ENCODE data around the gene PDE3A. TPM values are rescaled to one million over a fixed set of nuclear protein-coding genes. Genes with fewer than 3 reads are reported as not detected.

Gene PDE3A
- total RNA-seq, 1 donor from 2014 or later: 5.5 TPM

DNA sequence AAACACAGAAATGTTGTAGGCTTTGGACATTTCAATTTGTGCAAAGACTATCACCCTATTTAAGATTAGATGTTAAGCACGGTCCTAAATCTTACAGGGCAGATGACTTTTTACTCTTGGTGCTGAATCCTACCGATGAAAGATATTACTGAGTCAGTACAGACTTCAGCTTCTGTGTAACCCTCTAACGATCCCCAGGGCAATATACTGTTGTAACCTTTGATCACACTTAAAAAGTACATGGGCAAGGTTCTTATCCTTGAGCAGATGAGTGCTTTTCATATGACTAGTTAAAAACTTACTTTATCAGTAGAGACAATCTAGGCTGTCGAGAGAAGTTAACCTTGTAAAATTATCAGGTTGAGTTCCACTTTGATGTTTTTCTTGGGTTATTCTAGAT, 22.5 kb downstream of the PDE3A start:
- DNase-seq (no peak), ATAC-seq (no peak)
- no peaks in the 10 kb centered on the region for H3K4me1 ChIP-seq
- TF ChIP-seq CTCF (IDR thresholded peaks at IDR 0.05): no peak
- H3K9me3 ChIP-seq: no peaks in the 10 kb centered on the region
- intact Hi-C loops (cut with DNase I): no loop called here
- no peak overlapping the region for H3K27ac ChIP-seq
- H3K4me3 ChIP-seq: no peak overlapping the region
- H3K36me3 ChIP-seq: no peaks in the 10 kb centered on the region
- H3K27me3 ChIP-seq (ENCODE audit: low read depth): no peaks in the 10 kb centered on the region

GRCh38 chr12:20392339-20392738, 24.0 kb downstream of the PDE3A start:
- DNase-seq (no peak), ATAC-seq (no peak)
- Histone ChIP-seq H3K27ac (no peak overlapping the region), H3K4me1 (no peaks in the 10 kb centered on the region), H3K4me3 (no peak overlapping the region), H3K27me3 (ENCODE audit: low read depth) (no peaks in the 10 kb centered on the region), H3K36me3 (no peaks in the 10 kb centered on the region), H3K9me3 (no peaks in the 10 kb centered on the region)
- TF ChIP-seq CTCF (IDR thresholded peaks at IDR 0.05): no peak
- intact Hi-C loops (cut with DNase I): no loop called here

- no peaks in the 10 kb centered on the region for H3K9me3 ChIP-seq
- TF ChIP-seq CTCF (IDR thresholded peaks at IDR 0.05): no peak
- H3K4me3 ChIP-seq: no peak overlapping the region
- no peak for ATAC-seq
- H3K27me3 ChIP-seq (ENCODE audit: low read depth): no peaks in the 10 kb centered on the region
- no peak overlapping the region for H3K27ac ChIP-seq
- intact Hi-C loops (cut with DNase I): no loop called here
- no peaks in the 10 kb centered on the region for H3K4me1 ChIP-seq
- DNase-seq: no peak
- H3K36me3 ChIP-seq: no peaks in the 10 kb centered on the region
Measured at GRCh38 chr12:20393707-20394106, 25.4 kb downstream of the PDE3A start.

DNA sequence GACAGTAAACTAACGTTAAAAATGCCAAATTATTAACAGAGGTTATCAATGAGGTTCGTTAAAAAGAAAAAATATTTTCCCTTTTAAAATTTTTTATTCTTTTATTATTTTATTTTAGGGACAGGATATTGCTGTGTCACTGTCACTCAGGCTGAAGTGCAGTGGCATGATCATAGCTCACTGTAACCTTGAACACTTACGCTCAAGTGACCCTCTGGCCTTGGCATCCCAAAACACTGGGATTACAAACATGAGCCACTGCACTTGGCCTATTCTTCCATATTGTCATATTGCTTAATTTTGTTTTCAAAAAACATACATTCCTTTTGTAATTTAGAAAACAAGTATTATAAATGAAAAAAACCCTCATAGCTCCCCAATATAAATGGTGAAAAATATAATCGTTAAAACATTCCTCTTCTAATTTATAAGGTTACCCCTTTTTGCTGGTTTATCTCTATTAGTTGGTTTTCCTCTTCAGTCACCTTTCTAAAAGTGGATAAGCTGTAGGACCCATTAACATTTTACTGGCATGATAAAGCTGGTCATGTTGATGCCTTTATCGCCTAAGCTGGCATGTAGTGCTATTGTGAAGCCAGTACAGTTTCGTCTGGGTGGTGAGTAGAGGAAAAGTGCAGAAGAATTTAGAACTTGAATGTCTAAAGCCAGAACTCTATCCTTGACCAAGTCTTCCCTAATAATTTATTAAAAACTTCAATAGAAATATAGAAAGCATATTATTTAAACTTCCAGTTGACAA, 27.6 kb downstream of the PDE3A start:
- DNase-seq (no peak), ATAC-seq (no peak)
- Histone ChIP-seq H3K9me3 (no peaks in the 10 kb centered on the region), H3K4me3 (no peak overlapping the region), H3K27me3 (ENCODE audit: low read depth) (no peaks in the 10 kb centered on the region), H3K36me3 (no peaks in the 10 kb centered on the region), H3K27ac (no peak overlapping the region), H3K4me1 (no peaks in the 10 kb centered on the region)
- intact Hi-C loops (cut with DNase I): no loop called here
- no peak for TF ChIP-seq CTCF (IDR thresholded peaks at IDR 0.05)

DNA sequence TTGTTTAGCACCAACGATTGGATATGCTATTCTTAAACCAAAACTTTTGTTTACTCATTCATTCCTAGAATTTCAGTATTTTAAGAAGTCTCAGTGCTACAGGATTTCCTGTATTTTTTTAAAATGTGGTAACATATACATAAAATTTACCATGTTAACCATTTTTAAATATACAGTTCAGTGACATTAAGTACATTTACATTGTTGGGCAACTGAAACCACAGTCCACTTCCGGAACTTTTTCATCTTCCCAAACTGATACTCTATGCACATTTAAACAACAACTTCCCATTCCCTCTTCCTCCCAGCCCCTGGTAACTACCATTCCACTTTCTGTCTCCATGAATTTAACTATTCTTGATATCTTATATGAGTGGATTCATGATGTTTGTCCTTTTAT, 30.3 kb downstream of the PDE3A start:
- no peak for DNase-seq
- no peaks in the 10 kb centered on the region for H3K4me1 ChIP-seq
- intact Hi-C loops (cut with DNase I): no loop called here
- no peak for ATAC-seq
- no peak overlapping the region for H3K4me3 ChIP-seq
- no peaks in the 10 kb centered on the region for H3K27me3 ChIP-seq (ENCODE audit: low read depth)
- H3K9me3 ChIP-seq: no peaks in the 10 kb centered on the region
- no peaks in the 10 kb centered on the region for H3K36me3 ChIP-seq
- no peak overlapping the region for H3K27ac ChIP-seq
- no peak for TF ChIP-seq CTCF (IDR thresholded peaks at IDR 0.05)

Measured in lower lobe of right lung (tissue), 2 donors.